PC-3 (cell line): ENCODE results near the gene CORO2A. TPM values are rescaled to one million over a fixed set of nuclear protein-coding genes. Genes with fewer than 3 reads are reported as not detected.

ENCODE experiments used
- ATAC-seq: fragments of 200-7000 bp; cut with Tn5 transposase; 2 replicates; pipeline ENCODE4 v1.9.1; 2020; ENCODE audit warnings: mild to moderate bottlenecking, moderate library complexity
- BruUV-seq: library from RNA; stranded (reverse); fragments of 400-500 nt; replicated peaks from 2 replicates; lab custom pipeline; 2021; lab: Mats Ljungman, UMichigan
- CTCF ChIA-PET: fragments of 300-600 bp; sonication (Branson Sonifier 250); formaldehyde crosslinking; loops from one replicate; lab custom pipeline; 2022; ENCODE audit warnings: antibody characterized with exemption; lab: Charles Lee
- POLR2A ChIA-PET: fragments of 300-600 bp; sonication (Branson Sonifier 250); formaldehyde crosslinking; loops from one replicate; lab custom pipeline; 2022; ENCODE audit warnings: antibody characterized with exemption; ENCODE audit not compliant: unreplicated experiment; lab: Charles Lee
- DNase-seq: peaks from one replicate; pipeline ENCODE4 v3.0.0-alpha.2; 2015
- H2AFZ ChIP-seq: fragments of 300-600 bp; sonication (generic); 2 replicates; pipeline ENCODE4 v1.6.0; 2016; ENCODE audit warnings: antibody characterized with exemption, low read length
- H3F3A ChIP-seq: fragments of 300-600 bp; sonication (generic); one replicate; pipeline ENCODE4 v1.6.0; 2017; ENCODE audit warnings: antibody characterized with exemption, low read length, control low read depth, mild to moderate bottlenecking; ENCODE audit not compliant: unreplicated experiment
- H3K27ac ChIP-seq: fragments of 300-600 bp; sonication (generic); 2 replicates; pipeline ENCODE4 v1.5.1; 2016; ENCODE audit warnings: mild to moderate bottlenecking, low read length
- H3K27me3 ChIP-seq: fragments of 300-600 bp; sonication (generic); 2 replicates; pipeline ENCODE4 v1.6.1; 2016; ENCODE audit warnings: low read length, mixed read lengths
- H3K36me3 ChIP-seq: fragments of 300-600 bp; sonication (generic); 2 replicates; pipeline ENCODE4 v1.6.1; 2016; ENCODE audit warnings: low read depth, mixed run types, low read length, mixed read lengths
- H3K4me1 ChIP-seq: fragments of 300-600 bp; sonication (generic); 2 replicates; pipeline ENCODE4 v1.5.1; 2016; ENCODE audit warnings: low read length; ENCODE audit not compliant: insufficient read depth
- H3K4me2 ChIP-seq: fragments of 300-600 bp; sonication (generic); 2 replicates; pipeline ENCODE4 v1.6.0; 2016; ENCODE audit warnings: low read length
- H3K4me3 ChIP-seq: fragments of 300-600 bp; sonication (generic); 2 replicates; pipeline ENCODE4 v1.5.1; 2016; ENCODE audit warnings: mild to moderate bottlenecking, low read length, mixed read lengths
- H3K79me2 ChIP-seq: fragments of 300-600 bp; sonication (generic); 2 replicates; pipeline ENCODE4 v1.6.1; 2017; ENCODE audit warnings: low read length, mixed read lengths
- H3K9ac ChIP-seq: fragments of 300-600 bp; sonication (generic); 2 replicates; pipeline ENCODE4 v1.6.0; 2016; ENCODE audit warnings: mild to moderate bottlenecking, low read length
- H3K9me2 ChIP-seq: fragments of 300-600 bp; sonication (generic); replicated peaks from 2 replicates; pipeline ENCODE4 v1.6.1; 2016; ENCODE audit warnings: mixed run types, low read length, mixed read lengths
- H3K9me3 ChIP-seq: fragments of 300-600 bp; sonication (generic); 2 replicates; pipeline ENCODE4 v1.6.1; 2016; ENCODE audit warnings: low read length, mixed read lengths
- H4K20me1 ChIP-seq: fragments of 300-600 bp; sonication (generic); 2 replicates; pipeline ENCODE4 v1.6.1; 2016; ENCODE audit warnings: low read length, mixed read lengths
- EZH2 ChIP-seq: fragments of 300-600 bp; sonication (generic); IDR thresholded peaks from one replicate; pipeline ENCODE4 v1.6.1; 2017; ENCODE audit warnings: antibody characterized with exemption, mild to moderate bottlenecking, low read length; ENCODE audit not compliant: unreplicated experiment
- EZH2phosphoT487 ChIP-seq: fragments of 300-600 bp; sonication (generic); IDR thresholded peaks from 2 replicates; pipeline ENCODE4 v1.6.1; 2018; ENCODE audit warnings: mild to moderate bottlenecking, antibody characterized with exemption, low read length, borderline replicate concordance
- intact Hi-C: fragments of 100-400 bp; cut with micrococcal nuclease; formaldehyde crosslinking; loops from 2 replicates; pipeline ENCODE4 v1.9.0; 2023
- total RNA-seq: library from RNA; depleted of rRNA; stranded (reverse); fragments of >200 nt; gene quantifications from 2 replicates; pipeline ENCODE4 v1.2.3, GENCODE V29; 2014
- TF ChIP-seq, protein P1 (sequence below): fragments of 300-600 bp; sonication (generic); conservative IDR thresholded peaks from 2 replicates; pipeline ENCODE4 v1.5.1; 2017; ENCODE audit warnings: antibody characterized with exemption, low read depth, mild to moderate bottlenecking, low read length

The CORO2A gene
- total RNA-seq, 1 experiment from 2014 or later: 2.2 TPM

DNA sequence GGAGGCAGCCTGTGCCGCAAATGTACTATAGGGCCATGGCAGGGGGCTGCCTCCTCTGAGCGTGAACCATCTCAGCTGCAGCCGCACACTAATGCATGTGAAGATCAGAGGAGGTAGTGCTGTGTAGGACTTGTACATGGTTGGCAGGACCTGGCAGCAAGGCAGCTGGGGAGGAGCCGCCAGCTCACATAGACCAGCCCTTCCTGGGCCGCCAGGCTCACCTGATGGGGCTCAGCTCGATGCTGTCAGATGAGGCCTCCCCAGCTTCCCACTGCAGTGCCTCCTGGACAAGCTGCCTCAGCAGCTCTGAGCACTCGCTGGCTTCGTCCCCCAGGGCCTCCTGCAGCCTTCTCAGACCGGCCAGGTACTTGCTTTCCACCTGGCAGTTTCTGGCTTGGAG is 18.0 kb upstream of the CORO2A start:
- ChIA-PET CTCF (no interaction called here), POLR2A (no interaction called here)
- Histone ChIP-seq H3K36me3 (no peaks in the 10 kb centered on the region), H3K27ac (no peak overlapping the region), H3K27me3 (no peaks in the 10 kb centered on the region), H3K9ac (no peak overlapping the region), H3K79me2 (no peaks in the 10 kb centered on the region), H3K9me2 (no peaks in the 10 kb centered on the region), H2AFZ (no peak overlapping the region), H3K4me2 (no peak overlapping the region), H3K4me3 (no peak overlapping the region), H3K9me3 (no peaks in the 10 kb centered on the region), H4K20me1 (no peaks in the 10 kb centered on the region), H3F3A (no peaks in the 10 kb centered on the region), H3K4me1 (no peaks in the 10 kb centered on the region)
- TF ChIP-seq EZH2phosphoT487: no peak
- TF ChIP-seq EZH2: no peak
- TF ChIP-seq, protein P1, sequence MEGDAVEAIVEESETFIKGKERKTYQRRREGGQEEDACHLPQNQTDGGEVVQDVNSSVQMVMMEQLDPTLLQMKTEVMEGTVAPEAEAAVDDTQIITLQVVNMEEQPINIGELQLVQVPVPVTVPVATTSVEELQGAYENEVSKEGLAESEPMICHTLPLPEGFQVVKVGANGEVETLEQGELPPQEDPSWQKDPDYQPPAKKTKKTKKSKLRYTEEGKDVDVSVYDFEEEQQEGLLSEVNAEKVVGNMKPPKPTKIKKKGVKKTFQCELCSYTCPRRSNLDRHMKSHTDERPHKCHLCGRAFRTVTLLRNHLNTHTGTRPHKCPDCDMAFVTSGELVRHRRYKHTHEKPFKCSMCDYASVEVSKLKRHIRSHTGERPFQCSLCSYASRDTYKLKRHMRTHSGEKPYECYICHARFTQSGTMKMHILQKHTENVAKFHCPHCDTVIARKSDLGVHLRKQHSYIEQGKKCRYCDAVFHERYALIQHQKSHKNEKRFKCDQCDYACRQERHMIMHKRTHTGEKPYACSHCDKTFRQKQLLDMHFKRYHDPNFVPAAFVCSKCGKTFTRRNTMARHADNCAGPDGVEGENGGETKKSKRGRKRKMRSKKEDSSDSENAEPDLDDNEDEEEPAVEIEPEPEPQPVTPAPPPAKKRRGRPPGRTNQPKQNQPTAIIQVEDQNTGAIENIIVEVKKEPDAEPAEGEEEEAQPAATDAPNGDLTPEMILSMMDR: no peak
- DNase-seq (no peak), ATAC-seq (no peak)
- BruUV-seq: no TSS peak
- intact Hi-C loops: no loop called here

DNA sequence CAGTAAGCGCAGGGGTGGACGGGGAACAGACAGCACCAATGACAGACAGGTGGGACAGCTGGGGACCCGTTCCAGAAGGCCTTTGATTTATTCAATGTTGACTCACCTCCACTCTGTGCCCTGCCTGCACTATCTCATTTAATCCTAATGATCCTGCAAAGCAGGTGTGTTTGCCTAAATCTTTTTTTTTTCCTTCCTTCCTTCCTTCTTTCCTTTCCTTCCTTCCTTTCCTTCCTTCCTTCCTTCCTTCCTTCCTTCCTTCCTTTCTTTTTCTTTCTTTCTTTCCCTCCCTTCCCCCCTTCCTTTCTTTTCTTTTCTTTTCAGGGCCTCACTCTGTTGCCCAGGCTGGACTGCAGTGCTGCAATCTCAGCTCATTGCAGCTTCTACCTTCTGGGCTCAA is 17.1 kb upstream of the CORO2A start:
- TF ChIP-seq, protein P1: no peak
- no peak for TF ChIP-seq EZH2phosphoT487
- TF ChIP-seq EZH2: no peak
- no peak for ATAC-seq
- Histone ChIP-seq H3K4me3 (no peak overlapping the region), H3K27me3 (no peaks in the 10 kb centered on the region), H4K20me1 (no peaks in the 10 kb centered on the region), H3K4me1 (no peaks in the 10 kb centered on the region), H3K9ac (no peak overlapping the region), H2AFZ (no peak overlapping the region), H3K4me2 (no peak overlapping the region), H3K36me3 (no peaks in the 10 kb centered on the region), H3K9me2 (no peaks in the 10 kb centered on the region), H3K27ac (no peak overlapping the region), H3K9me3 (no peaks in the 10 kb centered on the region), H3F3A (no peaks in the 10 kb centered on the region), H3K79me2 (no peaks in the 10 kb centered on the region)
- intact Hi-C loops: no loop called here
- no peak for DNase-seq
- ChIA-PET CTCF (no interaction called here), POLR2A (no interaction called here)
- no TSS peak for BruUV-seq

DNA sequence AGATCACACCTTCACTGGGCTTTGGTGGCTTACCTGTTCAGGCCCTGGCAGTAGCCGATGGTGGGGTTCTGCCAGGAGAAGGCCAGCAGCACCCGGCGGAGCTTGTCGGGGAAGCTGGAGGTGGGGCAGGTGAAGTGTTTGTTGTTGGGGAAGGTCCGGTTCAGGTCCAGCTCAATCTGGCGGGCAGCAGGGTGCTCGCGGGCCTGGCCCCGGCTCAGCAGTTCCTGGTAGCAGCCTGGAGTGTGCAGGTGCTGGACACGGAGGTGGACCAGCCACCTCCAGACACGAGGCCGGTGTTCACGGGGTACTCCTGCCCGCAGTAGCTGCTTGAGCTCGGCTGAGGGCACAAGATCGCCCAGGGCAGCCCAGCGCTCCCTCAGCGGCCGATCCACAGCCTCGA is 16.2 kb upstream of the CORO2A start:
- intact Hi-C loops: no loop called here
- DNase-seq (no peak), ATAC-seq (no peak)
- Histone ChIP-seq H3K9ac (no peak overlapping the region), H3K9me2 (no peaks in the 10 kb centered on the region), H4K20me1 (no peaks in the 10 kb centered on the region), H3K79me2 (no peaks in the 10 kb centered on the region), H3K9me3 (no peaks in the 10 kb centered on the region), H3K27ac (no peak overlapping the region), H3K4me2 (no peak overlapping the region), H2AFZ (no peak overlapping the region), H3K4me1 (no peaks in the 10 kb centered on the region), H3K36me3 (no peaks in the 10 kb centered on the region), H3K4me3 (no peak overlapping the region), H3F3A (no peaks in the 10 kb centered on the region), H3K27me3 (no peaks in the 10 kb centered on the region)
- BruUV-seq: no TSS peak
- CTCF ChIA-PET: no interaction called here
- POLR2A ChIA-PET: no interaction called here
- TF ChIP-seq, protein P1: no peak
- TF ChIP-seq EZH2phosphoT487 (no peak), EZH2 (no peak)
